ENCODE measurements around the gene MYL2. TPM values are rescaled to one million over a fixed set of nuclear protein-coding genes. Genes with fewer than 3 reads are reported as not detected.

MYL2 gene
- total RNA-seq, 1 donor, result not detected

DNA sequence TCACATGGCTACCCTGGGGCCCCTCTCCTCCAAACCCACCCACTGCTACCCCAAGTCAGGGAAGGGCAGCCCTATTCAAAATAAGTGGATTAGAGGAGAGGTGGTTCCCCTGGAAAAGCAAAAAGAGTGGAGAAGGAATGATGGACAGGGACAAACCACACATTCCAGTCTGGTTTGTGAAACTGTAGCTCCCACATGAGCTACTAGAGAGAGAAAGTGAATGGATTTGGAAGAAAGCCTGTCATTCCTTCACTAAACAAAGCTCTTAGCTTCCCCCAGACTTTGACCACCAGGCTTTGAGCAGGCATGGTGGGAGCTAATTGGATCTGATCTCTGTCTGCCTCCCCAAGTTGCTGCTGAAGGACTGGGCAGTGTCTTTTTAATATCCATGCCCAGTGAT is 45.6 kb downstream of the MYL2 start:
- no peak for DNase-seq (ENCODE audit: insufficient read length, low spot score, missing footprints)
- no peaks in the 10 kb centered on the region for H4K20me1 ChIP-seq (ENCODE audit: insufficient read depth, low read length)
- no peak overlapping the region for H3K4me2 ChIP-seq (ENCODE audit: insufficient read depth, low read length)
- no peaks in the 10 kb centered on the region for H3K9me3 ChIP-seq (ENCODE audit: low read depth, low read length)
- TF ChIP-seq, protein P1, sequence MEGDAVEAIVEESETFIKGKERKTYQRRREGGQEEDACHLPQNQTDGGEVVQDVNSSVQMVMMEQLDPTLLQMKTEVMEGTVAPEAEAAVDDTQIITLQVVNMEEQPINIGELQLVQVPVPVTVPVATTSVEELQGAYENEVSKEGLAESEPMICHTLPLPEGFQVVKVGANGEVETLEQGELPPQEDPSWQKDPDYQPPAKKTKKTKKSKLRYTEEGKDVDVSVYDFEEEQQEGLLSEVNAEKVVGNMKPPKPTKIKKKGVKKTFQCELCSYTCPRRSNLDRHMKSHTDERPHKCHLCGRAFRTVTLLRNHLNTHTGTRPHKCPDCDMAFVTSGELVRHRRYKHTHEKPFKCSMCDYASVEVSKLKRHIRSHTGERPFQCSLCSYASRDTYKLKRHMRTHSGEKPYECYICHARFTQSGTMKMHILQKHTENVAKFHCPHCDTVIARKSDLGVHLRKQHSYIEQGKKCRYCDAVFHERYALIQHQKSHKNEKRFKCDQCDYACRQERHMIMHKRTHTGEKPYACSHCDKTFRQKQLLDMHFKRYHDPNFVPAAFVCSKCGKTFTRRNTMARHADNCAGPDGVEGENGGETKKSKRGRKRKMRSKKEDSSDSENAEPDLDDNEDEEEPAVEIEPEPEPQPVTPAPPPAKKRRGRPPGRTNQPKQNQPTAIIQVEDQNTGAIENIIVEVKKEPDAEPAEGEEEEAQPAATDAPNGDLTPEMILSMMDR (IDR thresholded peaks at IDR 0.05; ENCODE audit: extremely low read depth, low read depth, low read length), result no peak
- H3K79me2 ChIP-seq (ENCODE audit: insufficient read depth, low read length), result no peaks in the 10 kb centered on the region
- H3K4me3 ChIP-seq (ENCODE audit: insufficient read depth, low read length), result no peak overlapping the region
- no peaks in the 10 kb centered on the region for H3K27me3 ChIP-seq (ENCODE audit: insufficient read depth, low read length)
- H3K27ac ChIP-seq (ENCODE audit: low read depth, low read length), result no peak overlapping the region
- no peak overlapping the region for H2AFZ ChIP-seq (ENCODE audit: low read length)
- peaks cover 9% of the 10 kb centered on the region for H3K4me1 ChIP-seq (ENCODE audit: insufficient read depth, low read length)
- no peaks in the 10 kb centered on the region for H3K36me3 ChIP-seq (ENCODE audit: insufficient read depth, low read length)

DNA sequence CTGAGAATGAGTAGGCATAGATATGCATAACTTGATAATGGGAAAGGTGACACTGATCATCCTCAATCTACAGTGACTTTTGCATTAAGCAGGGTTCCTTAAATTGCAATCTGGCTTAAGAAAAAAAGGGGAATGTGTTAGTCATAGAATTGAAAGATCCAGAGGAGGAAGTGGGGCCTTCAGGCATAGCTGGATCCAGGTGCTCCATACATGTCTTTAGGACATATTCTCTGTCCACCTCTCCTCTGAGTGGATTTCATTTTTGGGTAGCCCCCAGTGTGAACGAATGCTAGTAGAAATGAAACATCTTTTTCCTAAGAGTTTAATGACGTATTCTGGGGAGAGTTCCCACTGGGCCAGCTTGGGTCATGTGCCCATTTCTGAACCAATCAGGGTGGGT is 46.0 kb downstream of the MYL2 start:
- Histone ChIP-seq H4K20me1 (ENCODE audit: insufficient read depth, low read length) (no peaks in the 10 kb centered on the region), H3K4me3 (ENCODE audit: insufficient read depth, low read length) (no peak overlapping the region), H3K4me2 (ENCODE audit: insufficient read depth, low read length) (no peak overlapping the region), H3K27ac (ENCODE audit: low read depth, low read length) (no peak overlapping the region), H3K27me3 (ENCODE audit: insufficient read depth, low read length) (no peaks in the 10 kb centered on the region), H3K79me2 (ENCODE audit: insufficient read depth, low read length) (no peaks in the 10 kb centered on the region), H3K36me3 (ENCODE audit: insufficient read depth, low read length) (no peaks in the 10 kb centered on the region), H3K9me3 (ENCODE audit: low read depth, low read length) (no peaks in the 10 kb centered on the region), H2AFZ (ENCODE audit: low read length) (no peak overlapping the region), H3K4me1 (ENCODE audit: insufficient read depth, low read length) (peaks cover 9% of the 10 kb centered on the region)
- TF ChIP-seq, protein P1 (IDR thresholded peaks at IDR 0.05; ENCODE audit: extremely low read depth, low read depth, low read length), result no peak
- DNase-seq (ENCODE audit: insufficient read length, low spot score, missing footprints), result no peak

DNA sequence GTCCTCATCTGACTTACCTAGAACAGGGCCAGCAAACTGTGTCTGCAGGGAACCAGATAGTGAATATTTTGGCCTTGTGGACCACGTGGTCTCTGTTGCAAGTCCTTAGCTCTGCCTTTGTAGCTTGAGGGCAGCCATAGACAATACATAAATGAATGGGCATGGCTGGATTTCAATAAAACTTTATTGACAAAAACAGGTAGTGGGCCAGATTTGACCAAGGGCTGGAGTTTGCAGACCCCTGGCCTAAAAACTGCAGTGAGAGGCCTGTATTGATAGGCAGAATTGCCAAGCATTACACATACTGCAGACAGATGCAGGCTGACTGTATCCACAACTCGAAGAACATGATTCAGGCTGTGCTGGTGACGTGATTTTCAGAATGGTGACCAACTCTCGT is 48.3 kb downstream of the MYL2 start:
- Histone ChIP-seq H3K9me3 (ENCODE audit: low read depth, low read length) (no peaks in the 10 kb centered on the region), H3K4me1 (ENCODE audit: insufficient read depth, low read length) (no peaks in the 10 kb centered on the region), H3K27me3 (ENCODE audit: insufficient read depth, low read length) (no peaks in the 10 kb centered on the region), H3K79me2 (ENCODE audit: insufficient read depth, low read length) (no peaks in the 10 kb centered on the region), H2AFZ (ENCODE audit: low read length) (no peak overlapping the region), H3K36me3 (ENCODE audit: insufficient read depth, low read length) (no peaks in the 10 kb centered on the region), H4K20me1 (ENCODE audit: insufficient read depth, low read length) (no peaks in the 10 kb centered on the region), H3K4me3 (ENCODE audit: insufficient read depth, low read length) (no peak overlapping the region), H3K27ac (ENCODE audit: low read depth, low read length) (no peak overlapping the region), H3K4me2 (ENCODE audit: insufficient read depth, low read length) (no peak overlapping the region)
- no peak for DNase-seq (ENCODE audit: insufficient read length, low spot score, missing footprints)
- TF ChIP-seq, protein P1 (IDR thresholded peaks at IDR 0.05; ENCODE audit: extremely low read depth, low read depth, low read length), result no peak

DNA sequence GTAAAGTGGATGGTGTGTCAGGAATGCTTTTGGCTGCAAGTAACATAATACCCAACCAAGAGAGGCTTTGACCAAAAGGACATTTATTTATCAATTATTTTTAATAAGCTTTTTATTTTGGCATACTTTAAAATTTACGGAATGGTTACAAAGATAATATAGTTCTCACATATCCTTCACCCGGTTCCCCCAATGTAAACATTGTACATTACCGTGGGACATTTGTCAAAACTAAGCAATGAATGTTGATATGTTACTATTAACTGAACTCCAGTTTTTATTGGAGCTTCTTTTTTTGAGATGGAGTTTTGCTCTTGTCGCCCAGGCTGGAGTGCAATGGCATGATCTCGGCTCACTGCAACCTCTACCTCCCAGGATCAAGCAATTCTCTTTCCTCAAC is 50.6 kb downstream of the MYL2 start:
- no peaks in the 10 kb centered on the region for H3K36me3 ChIP-seq (ENCODE audit: insufficient read depth, low read length)
- H3K4me2 ChIP-seq (ENCODE audit: insufficient read depth, low read length), result no peak overlapping the region
- no peak overlapping the region for H3K4me3 ChIP-seq (ENCODE audit: insufficient read depth, low read length)
- no peaks in the 10 kb centered on the region for H3K27me3 ChIP-seq (ENCODE audit: insufficient read depth, low read length)
- no peaks in the 10 kb centered on the region for H3K79me2 ChIP-seq (ENCODE audit: insufficient read depth, low read length)
- H2AFZ ChIP-seq (ENCODE audit: low read length), result no peak overlapping the region
- no peaks in the 10 kb centered on the region for H3K4me1 ChIP-seq (ENCODE audit: insufficient read depth, low read length)
- H3K27ac ChIP-seq (ENCODE audit: low read depth, low read length), result no peak overlapping the region
- no peaks in the 10 kb centered on the region for H4K20me1 ChIP-seq (ENCODE audit: insufficient read depth, low read length)
- no peak for DNase-seq (ENCODE audit: insufficient read length, low spot score, missing footprints)
- TF ChIP-seq, protein P1 (IDR thresholded peaks at IDR 0.05; ENCODE audit: extremely low read depth, low read depth, low read length), result no peak
- no peaks in the 10 kb centered on the region for H3K9me3 ChIP-seq (ENCODE audit: low read depth, low read length)

All from osteoblast (primary cell).